ENCODE data around the gene NAP1L5.

GRCh38 chr4:88744609-88745008, 47.0 kb upstream of the NAP1L5 start:
- TF ChIP-seq, protein P1, sequence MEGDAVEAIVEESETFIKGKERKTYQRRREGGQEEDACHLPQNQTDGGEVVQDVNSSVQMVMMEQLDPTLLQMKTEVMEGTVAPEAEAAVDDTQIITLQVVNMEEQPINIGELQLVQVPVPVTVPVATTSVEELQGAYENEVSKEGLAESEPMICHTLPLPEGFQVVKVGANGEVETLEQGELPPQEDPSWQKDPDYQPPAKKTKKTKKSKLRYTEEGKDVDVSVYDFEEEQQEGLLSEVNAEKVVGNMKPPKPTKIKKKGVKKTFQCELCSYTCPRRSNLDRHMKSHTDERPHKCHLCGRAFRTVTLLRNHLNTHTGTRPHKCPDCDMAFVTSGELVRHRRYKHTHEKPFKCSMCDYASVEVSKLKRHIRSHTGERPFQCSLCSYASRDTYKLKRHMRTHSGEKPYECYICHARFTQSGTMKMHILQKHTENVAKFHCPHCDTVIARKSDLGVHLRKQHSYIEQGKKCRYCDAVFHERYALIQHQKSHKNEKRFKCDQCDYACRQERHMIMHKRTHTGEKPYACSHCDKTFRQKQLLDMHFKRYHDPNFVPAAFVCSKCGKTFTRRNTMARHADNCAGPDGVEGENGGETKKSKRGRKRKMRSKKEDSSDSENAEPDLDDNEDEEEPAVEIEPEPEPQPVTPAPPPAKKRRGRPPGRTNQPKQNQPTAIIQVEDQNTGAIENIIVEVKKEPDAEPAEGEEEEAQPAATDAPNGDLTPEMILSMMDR (IDR thresholded peaks at IDR 0.05): no peak
- TF ChIP-seq ZFX (IDR thresholded peaks at IDR 0.05; ENCODE audit: borderline replicate concordance): no peak
